Tibial nerve (tissue), 4 donors: ENCODE results near the gene CRYGN. TPM values are rescaled to one million over a fixed set of nuclear protein-coding genes. Genes with fewer than 3 reads are reported as not detected.

ENCODE experiments used
- DNase-seq, 2 donors: peaks; one replicate each; pipeline ENCODE4 v3.0.0-alpha.2; 2019; ENCODE audit warnings: low spot score in 2 of 2
- H3K27ac ChIP-seq, 4 donors: fragments of 200-600 bp; sonication (generic) in 3 of 4; one replicate each; pipeline ENCODE4 v1.5.1; 2017 to 2019; ENCODE audit warnings: mild to moderate bottlenecking in 1 of 4
- H3K27me3 ChIP-seq, 2 donors: fragments of 200-600 bp; sonication (generic) in 1 of 2; one replicate each; pipeline versions ENCODE4 v1.5.1 to v1.6.0; 2017 to 2019
- H3K36me3 ChIP-seq, 3 donors: fragments of 200-600 bp; sonication (generic); one replicate each; pipeline ENCODE4 v1.5.1; 2018 to 2019
- H3K4me1 ChIP-seq, 4 donors: fragments of 200-600 bp; sonication (generic) in 3 of 4; one replicate each; pipeline ENCODE4 v1.5.1; 2017 to 2019
- H3K4me3 ChIP-seq, 4 donors: fragments of 200-600 bp; sonication (generic) in 3 of 4; one replicate each; pipeline ENCODE4 v1.5.1; 2017 to 2019; ENCODE audit warnings: mild to moderate bottlenecking in 1 of 4, moderate library complexity in 1 of 4
- H3K9me3 ChIP-seq, 4 donors: fragments of 200-600 bp; sonication (generic) in 3 of 4; one replicate each; pipeline ENCODE4 v1.5.1; 2017 to 2019
- EP300 ChIP-seq, 2 donors: sonication (generic); formaldehyde crosslinking; IDR thresholded peaks; one replicate each; pipeline ENCODE4 v1.6.1; 2017; ENCODE audit warnings: antibody characterized with exemption in 2 of 2, mild to moderate bottlenecking in 1 of 2
- POLR2A ChIP-seq, 2 donors: fragments of 450-650 bp; IDR thresholded peaks; one replicate each; pipeline ENCODE4 v1.6.1; 2017; ENCODE audit warnings: antibody characterized with exemption in 2 of 2, mild to moderate bottlenecking in 2 of 2, moderate library complexity in 2 of 2
- WGBS, 2 donors: methylation state at CpG; one replicate each; pipeline ENCODE4 v1.1.5; 2018; 5-methylcytosine and 5-hydroxymethylcytosine counted together
- total RNA-seq, 4 donors: library from RNA; depleted of rRNA; stranded (reverse); fragments of >200 nt; gene quantifications; one replicate each; pipeline ENCODE4 v1.1.0, GENCODE V29; 2016
- TF ChIP-seq, protein P1 (sequence below), 5 experiments: fragments of 200-600 bp in 3 of 5; fragments of 450-650 bp in 2 of 5; sonication (generic) in 3 of 5; IDR thresholded peaks; one replicate each; pipeline ENCODE4 v1.5.1; 2016 to 2019; ENCODE audit warnings: antibody characterized with exemption in 5 of 5, mild to moderate bottlenecking in 3 of 5, moderate library complexity in 2 of 5

Gene CRYGN
- total RNA-seq, 4 donors from 2014 or later, result 0.59 to 1.5 (median 0.87) TPM; not detected in 1

DNA sequence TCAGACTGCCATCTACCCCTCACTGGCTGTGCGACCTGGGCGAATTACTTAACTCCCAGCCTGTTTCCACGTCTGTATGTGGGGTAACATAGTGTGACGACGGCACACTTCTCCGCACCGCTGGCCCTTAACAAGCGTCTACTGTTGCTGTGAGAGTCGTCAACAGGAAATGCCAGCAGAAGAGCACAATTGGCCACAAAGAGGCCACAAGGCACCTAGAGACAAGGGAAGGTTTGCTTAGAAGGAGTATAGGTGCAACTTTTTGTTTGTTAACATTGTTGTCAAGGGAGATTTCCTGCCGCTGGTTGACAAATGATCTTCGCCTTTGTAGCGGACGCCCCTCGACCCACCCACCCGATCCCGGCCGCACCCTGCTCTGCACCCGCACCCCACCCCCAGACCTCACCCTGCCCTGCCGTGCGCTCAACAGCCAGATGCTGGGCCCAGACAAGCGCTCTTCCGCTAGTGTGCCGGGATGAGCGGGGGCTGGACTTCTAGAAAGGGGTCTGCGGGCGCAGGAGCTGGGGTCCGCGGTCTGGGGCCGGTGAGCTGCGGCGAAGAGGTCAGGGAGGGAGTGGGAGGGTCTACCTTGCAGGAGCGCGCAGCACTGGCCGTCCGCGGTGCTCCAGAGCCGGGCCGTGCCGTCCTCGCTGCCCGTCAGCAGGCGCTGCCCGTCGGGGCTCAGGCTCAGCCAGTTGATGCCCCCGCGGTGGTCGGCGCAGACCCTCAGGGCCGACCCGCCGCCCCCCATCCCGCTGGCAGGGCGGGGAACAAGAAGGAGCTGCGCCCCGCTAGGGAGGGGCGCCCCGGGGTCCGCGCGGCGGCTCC lies 30.9 kb downstream of the CRYGN start:
- H3K27me3 ChIP-seq, result peaks cover 0 to 28% of the 10 kb centered on the region in 2 donors
- peak; percentile 48 to 50 for TF ChIP-seq POLR2A (IDR thresholded peaks at IDR 0.05)
- TF ChIP-seq, protein P1, sequence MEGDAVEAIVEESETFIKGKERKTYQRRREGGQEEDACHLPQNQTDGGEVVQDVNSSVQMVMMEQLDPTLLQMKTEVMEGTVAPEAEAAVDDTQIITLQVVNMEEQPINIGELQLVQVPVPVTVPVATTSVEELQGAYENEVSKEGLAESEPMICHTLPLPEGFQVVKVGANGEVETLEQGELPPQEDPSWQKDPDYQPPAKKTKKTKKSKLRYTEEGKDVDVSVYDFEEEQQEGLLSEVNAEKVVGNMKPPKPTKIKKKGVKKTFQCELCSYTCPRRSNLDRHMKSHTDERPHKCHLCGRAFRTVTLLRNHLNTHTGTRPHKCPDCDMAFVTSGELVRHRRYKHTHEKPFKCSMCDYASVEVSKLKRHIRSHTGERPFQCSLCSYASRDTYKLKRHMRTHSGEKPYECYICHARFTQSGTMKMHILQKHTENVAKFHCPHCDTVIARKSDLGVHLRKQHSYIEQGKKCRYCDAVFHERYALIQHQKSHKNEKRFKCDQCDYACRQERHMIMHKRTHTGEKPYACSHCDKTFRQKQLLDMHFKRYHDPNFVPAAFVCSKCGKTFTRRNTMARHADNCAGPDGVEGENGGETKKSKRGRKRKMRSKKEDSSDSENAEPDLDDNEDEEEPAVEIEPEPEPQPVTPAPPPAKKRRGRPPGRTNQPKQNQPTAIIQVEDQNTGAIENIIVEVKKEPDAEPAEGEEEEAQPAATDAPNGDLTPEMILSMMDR (IDR thresholded peaks at IDR 0.05), result no peak
- peak in 1 of 2 donors; percentile 93 for TF ChIP-seq EP300 (IDR thresholded peaks at IDR 0.05)
- WGBS, 2 donors, result 15 to 24% methylated on average over 17 to 19 of the region's 61 CpGs
- H3K9me3 ChIP-seq, result no peaks in the 10 kb centered on the region
- no peaks in the 10 kb centered on the region for H3K36me3 ChIP-seq
- H3K4me3 ChIP-seq, result peak overlapping the region; percentile 52 to 79 (median 66)
- peaks cover 0 to 54% (median 25%) of the 10 kb centered on the region in 4 donors for H3K4me1 ChIP-seq
- DNase-seq, result peak in 1 of 2 donors; percentile 40
- H3K27ac ChIP-seq, result peak overlapping the region; percentile 81 to 94 (median 89)

DNA sequence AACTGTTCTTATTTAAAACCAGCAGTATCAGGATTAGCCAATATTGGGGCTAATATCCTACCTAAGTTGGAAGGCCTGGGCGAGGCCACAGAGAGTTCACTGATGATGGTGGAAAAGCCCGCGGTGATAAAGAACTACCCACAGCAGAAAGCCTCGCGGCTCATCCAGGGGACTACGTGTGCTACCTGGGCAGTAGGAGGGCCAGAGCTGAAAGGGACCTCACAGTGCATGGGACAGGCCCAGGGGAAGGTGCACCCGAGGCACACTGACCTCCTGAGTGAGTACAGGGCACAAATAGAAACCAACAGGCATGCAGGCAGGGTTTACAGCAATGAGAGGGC lies 31.5 kb downstream of the CRYGN start:
- Histone ChIP-seq H3K27me3 (peaks cover 0 to 28% of the 10 kb centered on the region in 2 donors), H3K27ac (peak overlapping the region; percentile 81 to 94 (median 89)), H3K4me1 (peaks cover 0 to 60% (median 30%) of the 10 kb centered on the region in 4 donors), H3K36me3 (no peaks in the 10 kb centered on the region), H3K4me3 (peak overlapping the region in 3 of 4 donors; percentile 58 to 79 (median 75)), H3K9me3 (no peaks in the 10 kb centered on the region)
- TF ChIP-seq, protein P1 (IDR thresholded peaks at IDR 0.05), result no peak
- TF ChIP-seq POLR2A (IDR thresholded peaks at IDR 0.05) (no peak), EP300 (IDR thresholded peaks at IDR 0.05) (no peak)
- WGBS, 2 donors, result 70 to 79% methylated on average over 7 of the region's 7 CpGs
- no peak for DNase-seq

DNA sequence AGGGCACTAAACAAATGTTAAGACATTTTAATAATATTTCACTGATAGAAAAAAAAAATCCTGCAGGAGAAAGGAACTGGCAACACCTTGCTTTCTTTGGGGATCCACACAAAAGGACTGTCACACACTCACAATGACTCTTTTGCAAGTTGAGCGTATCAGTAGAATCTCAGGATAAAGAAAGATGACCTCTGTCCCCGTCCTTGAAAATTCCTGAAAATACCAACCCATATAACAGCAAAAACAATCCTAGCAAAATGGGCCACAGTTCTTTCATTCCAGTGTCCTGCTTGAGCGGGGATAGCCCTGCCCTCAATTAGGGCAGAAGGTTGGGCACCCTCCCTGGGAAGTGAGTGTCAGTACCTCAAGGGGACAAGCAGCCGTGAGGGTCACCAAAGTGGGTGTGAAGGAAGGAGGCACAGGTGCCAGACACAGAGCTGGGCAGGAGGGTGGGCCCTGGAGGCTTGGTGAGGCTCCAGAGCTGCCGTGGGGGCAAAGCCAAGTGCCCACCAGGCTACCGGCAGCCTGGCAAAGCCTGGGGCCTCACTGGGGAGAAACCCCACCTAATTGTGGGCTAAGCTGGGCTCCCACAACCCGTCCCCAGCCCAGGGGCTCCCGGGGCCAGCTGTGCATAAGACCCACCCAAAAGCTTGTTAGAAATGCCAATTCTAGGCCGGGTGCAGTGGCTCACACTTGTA lies 32.9 kb downstream of the CRYGN start:
- Histone ChIP-seq H3K4me3 (no peak overlapping the region), H3K27me3 (peaks cover 0 to 28% of the 10 kb centered on the region in 2 donors), H3K27ac (peak overlapping the region; percentile 35 to 94 (median 89)), H3K4me1 (peaks cover 0 to 74% (median 40%) of the 10 kb centered on the region in 4 donors), H3K36me3 (no peaks in the 10 kb centered on the region), H3K9me3 (no peaks in the 10 kb centered on the region)
- 65 to 75% methylated on average over 8 of the region's 9 CpGs for WGBS, 2 donors
- TF ChIP-seq POLR2A (IDR thresholded peaks at IDR 0.05), result no peak
- no peak for TF ChIP-seq EP300 (IDR thresholded peaks at IDR 0.05)
- TF ChIP-seq, protein P1 (IDR thresholded peaks at IDR 0.05), result no peak
- DNase-seq, result no peak

DNA sequence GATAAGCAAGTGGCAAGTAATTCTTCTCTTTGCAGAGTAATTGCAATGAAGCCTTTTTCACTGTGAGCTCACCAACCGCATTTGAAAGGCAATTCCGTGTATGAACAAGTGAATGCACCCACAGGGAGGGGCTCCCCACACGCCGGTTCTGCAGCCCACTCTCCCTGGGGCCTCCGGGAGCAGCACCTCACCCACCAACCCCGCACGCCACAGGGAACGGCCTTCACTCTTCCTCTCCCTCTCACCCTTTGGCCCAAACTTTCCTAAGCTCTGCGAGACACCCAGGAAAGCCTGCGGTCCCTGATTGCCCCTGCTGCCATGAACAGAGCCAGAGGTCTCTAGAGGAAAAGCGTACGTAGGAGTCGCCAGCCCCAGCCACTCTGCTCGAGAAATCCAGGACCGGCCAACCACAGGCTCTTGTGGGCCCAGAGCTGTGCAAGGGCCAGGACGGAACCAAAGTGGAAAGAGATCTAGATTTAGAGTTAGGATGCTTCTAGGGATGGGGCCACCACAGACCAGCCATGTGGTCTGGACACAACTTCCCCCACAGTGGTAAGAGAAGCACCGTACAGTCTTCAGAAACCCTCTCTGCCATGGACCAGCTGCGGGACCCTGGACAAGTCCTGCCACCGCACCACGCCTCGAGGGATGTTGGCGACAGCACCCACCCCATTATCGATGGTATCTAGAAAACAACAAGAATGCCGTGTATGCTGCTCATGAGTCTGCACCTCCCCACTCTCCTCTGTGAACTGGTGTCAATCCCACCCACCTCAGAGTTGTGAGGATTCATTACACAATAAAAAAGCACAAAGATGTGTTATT lies 33.7 kb downstream of the CRYGN start:
- TF ChIP-seq, protein P1 (IDR thresholded peaks at IDR 0.05), result no peak
- WGBS, 2 donors, result 67 to 68% methylated on average over 24 of the region's 24 CpGs
- H3K27ac ChIP-seq, result peak overlapping the region; percentile 78 to 94 (median 89)
- no peak overlapping the region for H3K4me3 ChIP-seq
- DNase-seq, result no peak
- no peaks in the 10 kb centered on the region for H3K9me3 ChIP-seq
- peaks cover 0 to 80% (median 40%) of the 10 kb centered on the region in 4 donors for H3K4me1 ChIP-seq
- peaks cover 0 to 27% of the 10 kb centered on the region in 2 donors for H3K27me3 ChIP-seq
- no peaks in the 10 kb centered on the region for H3K36me3 ChIP-seq
